Calu3 (cell line): Measurements from ENCODE around the gene MMP11. TPM values are rescaled to one million over a fixed set of nuclear protein-coding genes. Genes with fewer than 3 reads are reported as not detected.

Experiments used
- BruUV-seq: library from RNA; stranded (reverse); fragments of 400-500 nt; replicated peaks from 2 replicates; lab custom pipeline; 2021; lab: Mats Ljungman, UMichigan
- CTCF ChIA-PET: fragments of 300-600 bp; sonication (Branson Sonifier 250); formaldehyde crosslinking; loops from one replicate; lab custom pipeline; 2022; ENCODE audit warnings: antibody characterized with exemption; lab: Charles Lee
- DNase-seq: peaks from one replicate; pipeline ENCODE4 v3.0.0; 2022
- H3K27ac Mint-ChIP-seq: one replicate; pipeline ENCODE4 v1.8.0; 2022; ENCODE audit warnings: mixed read lengths; ENCODE audit not compliant: unreplicated experiment
- H3K27me3 Mint-ChIP-seq: one replicate; pipeline ENCODE4 v1.8.0; 2022; ENCODE audit warnings: mixed read lengths; ENCODE audit not compliant: unreplicated experiment
- H3K36me3 Mint-ChIP-seq: one replicate; pipeline ENCODE4 v1.8.0; 2022; ENCODE audit warnings: mild to moderate bottlenecking, moderate library complexity, mixed read lengths; ENCODE audit not compliant: insufficient read depth, unreplicated experiment
- H3K4me1 Mint-ChIP-seq: one replicate; pipeline ENCODE4 v1.8.0; 2022; ENCODE audit warnings: mild to moderate bottlenecking, low read depth, mixed read lengths; ENCODE audit not compliant: unreplicated experiment
- H3K4me3 Mint-ChIP-seq: one replicate; pipeline ENCODE4 v1.8.0; 2022; ENCODE audit warnings: mild to moderate bottlenecking, low read depth, moderate library complexity, mixed read lengths; ENCODE audit not compliant: unreplicated experiment
- H3K9me3 Mint-ChIP-seq: one replicate; pipeline ENCODE4 v1.8.0; 2022; ENCODE audit warnings: low read depth, mixed read lengths; ENCODE audit not compliant: unreplicated experiment
- intact Hi-C: fragments of 100-400 bp; cut with micrococcal nuclease; formaldehyde crosslinking; loops from one replicate; pipeline ENCODE4 v1.10.0; 2022; ENCODE audit not compliant: unreplicated experiment
- total RNA-seq: library from RNA; stranded (reverse); gene quantifications from 2 replicates; pipeline ENCODE4 v1.2.3, GENCODE V29; 2022
- TF ChIP-seq, protein P1 (sequence below): fragments of 200-600 bp; IDR thresholded peaks from one replicate; pipeline ENCODE4 v1.8.0; 2022; ENCODE audit warnings: antibody characterized with exemption; ENCODE audit not compliant: unreplicated experiment

MMP11 gene
- total RNA-seq, 1 experiment from 2014 or later, result 2.0 TPM

DNA sequence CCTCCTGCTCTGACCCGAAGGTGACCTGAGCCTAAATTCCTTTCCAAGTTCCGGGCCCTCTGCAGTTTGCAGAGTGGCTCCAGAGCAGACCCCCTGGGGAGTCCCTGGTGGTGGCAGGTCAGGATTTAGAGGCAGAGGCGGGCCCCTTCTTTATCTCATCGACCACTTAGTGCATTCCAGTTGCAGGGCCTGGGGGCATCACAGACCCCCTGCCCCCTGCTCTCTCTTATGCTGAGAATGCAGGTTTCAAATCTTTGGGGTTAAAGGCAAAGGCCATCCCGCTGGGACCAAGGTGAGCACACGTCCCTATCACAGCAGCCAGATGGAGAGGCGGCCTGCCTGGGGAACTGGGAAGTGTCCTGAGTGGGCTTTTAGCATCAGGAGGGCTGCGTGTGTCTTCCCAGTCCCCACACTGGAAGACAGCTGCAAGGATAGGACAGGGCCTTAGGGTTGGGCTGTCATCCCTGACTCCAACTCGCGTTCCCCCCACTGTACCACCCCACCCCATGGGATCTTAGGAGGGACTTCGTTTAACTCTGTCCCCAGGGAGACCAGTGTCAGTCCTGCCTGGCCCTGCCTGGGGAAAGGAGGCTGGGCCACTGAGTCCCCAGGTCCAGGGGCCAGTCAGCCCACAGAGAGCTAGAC lies 54.8 kb downstream of the MMP11 start:
- no peaks in the 10 kb centered on the region for H3K27me3 Mint-ChIP-seq
- H3K4me3 Mint-ChIP-seq, result no peak overlapping the region
- CTCF ChIA-PET, result no interaction called here
- no TSS peak for BruUV-seq
- no peaks in the 10 kb centered on the region for H3K9me3 Mint-ChIP-seq
- no peak overlapping the region for H3K27ac Mint-ChIP-seq
- DNase-seq, result no peak
- no peaks in the 10 kb centered on the region for H3K4me1 Mint-ChIP-seq
- TF ChIP-seq, protein P1, sequence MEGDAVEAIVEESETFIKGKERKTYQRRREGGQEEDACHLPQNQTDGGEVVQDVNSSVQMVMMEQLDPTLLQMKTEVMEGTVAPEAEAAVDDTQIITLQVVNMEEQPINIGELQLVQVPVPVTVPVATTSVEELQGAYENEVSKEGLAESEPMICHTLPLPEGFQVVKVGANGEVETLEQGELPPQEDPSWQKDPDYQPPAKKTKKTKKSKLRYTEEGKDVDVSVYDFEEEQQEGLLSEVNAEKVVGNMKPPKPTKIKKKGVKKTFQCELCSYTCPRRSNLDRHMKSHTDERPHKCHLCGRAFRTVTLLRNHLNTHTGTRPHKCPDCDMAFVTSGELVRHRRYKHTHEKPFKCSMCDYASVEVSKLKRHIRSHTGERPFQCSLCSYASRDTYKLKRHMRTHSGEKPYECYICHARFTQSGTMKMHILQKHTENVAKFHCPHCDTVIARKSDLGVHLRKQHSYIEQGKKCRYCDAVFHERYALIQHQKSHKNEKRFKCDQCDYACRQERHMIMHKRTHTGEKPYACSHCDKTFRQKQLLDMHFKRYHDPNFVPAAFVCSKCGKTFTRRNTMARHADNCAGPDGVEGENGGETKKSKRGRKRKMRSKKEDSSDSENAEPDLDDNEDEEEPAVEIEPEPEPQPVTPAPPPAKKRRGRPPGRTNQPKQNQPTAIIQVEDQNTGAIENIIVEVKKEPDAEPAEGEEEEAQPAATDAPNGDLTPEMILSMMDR, result no peak
- intact Hi-C loops, result no loop called here
- peaks cover 22% of the 10 kb centered on the region for H3K36me3 Mint-ChIP-seq

DNA sequence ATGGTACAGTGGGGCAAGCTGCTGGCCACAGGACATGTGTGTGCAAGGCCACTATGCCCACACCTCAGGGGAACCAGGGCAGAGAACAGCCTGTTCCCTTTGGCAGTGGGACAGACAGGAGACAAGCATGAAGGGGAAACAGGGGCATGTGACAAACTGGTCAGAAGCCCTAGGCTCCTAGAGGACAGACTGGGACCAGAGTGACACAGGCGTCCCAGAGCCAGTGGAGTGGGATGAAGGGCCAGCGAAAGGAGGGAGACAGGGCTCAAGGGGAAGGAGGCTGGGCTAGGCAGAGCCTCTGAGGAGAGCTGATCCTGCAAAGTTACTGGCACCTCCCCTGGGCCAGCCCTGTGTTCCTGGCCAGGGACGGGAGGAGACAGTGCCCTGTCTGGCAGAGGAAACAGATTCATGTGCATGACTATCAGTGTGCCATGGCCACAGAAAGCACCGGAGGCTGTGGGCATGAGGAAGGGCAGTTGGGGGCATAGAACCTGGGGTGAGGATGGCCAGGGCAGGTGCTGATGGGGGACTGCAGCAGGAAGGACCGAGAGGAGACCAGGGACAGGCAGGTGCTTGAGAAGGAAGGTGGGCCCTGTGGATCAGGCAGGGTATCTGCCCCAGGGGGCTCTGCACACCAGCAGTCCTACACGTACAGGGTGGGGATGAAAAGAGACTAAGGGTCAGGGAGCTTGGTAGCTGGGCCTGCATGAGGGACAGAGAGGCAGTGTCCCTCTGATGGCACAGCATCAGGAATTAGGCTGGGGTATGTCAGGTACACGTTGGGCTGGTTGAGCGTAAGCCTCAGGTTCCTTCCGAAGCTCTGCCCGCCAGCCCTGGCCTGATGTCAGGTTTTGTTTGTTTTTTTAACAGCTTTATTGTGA lies 56.4 kb downstream of the MMP11 start:
- Mint-ChIP-seq H3K4me1 (no peaks in the 10 kb centered on the region), H3K27ac (no peak overlapping the region), H3K27me3 (no peaks in the 10 kb centered on the region), H3K4me3 (no peak overlapping the region), H3K36me3 (peaks cover 7% of the 10 kb centered on the region), H3K9me3 (no peaks in the 10 kb centered on the region)
- intact Hi-C loops, result no loop called here
- CTCF ChIA-PET, result no interaction called here
- TF ChIP-seq, protein P1, result no peak
- BruUV-seq, result no TSS peak
- DNase-seq, result no peak

DNA sequence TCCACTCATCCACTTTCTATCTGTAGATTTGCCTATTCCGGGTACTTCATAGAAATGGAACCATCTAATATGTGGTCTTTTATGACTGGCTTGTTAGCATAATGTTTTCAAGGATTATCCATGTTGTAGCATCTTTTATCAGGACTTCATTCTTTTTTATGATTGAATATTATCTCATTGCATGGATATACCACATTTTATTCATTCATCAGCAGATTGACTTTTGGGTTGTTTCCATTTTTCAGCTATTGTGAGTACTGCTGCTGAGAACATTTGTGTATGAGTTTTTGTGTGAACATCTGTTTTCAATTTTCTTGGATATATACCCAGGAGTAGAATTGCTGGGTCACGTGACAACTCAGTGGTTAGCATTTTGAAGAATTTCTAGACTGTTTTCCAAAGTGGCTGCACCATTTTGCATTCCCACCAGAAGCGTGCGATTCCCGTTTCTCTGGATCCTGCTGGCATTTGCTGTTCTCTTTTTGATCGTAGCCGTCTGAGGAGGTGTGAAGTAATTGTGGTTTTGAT lies 57.3 kb downstream of the MMP11 start:
- intact Hi-C loops, result loop anchor here (10.0 kb wide), 1 partner anchor 45 kb away; the partner anchor contains the start of gene SMARCB1
- no peaks in the 10 kb centered on the region for H3K4me1 Mint-ChIP-seq
- no TSS peak for BruUV-seq
- TF ChIP-seq, protein P1, result no peak
- H3K27me3 Mint-ChIP-seq, result no peaks in the 10 kb centered on the region
- no peaks in the 10 kb centered on the region for H3K9me3 Mint-ChIP-seq
- H3K4me3 Mint-ChIP-seq, result no peak overlapping the region
- peaks cover 9% of the 10 kb centered on the region for H3K36me3 Mint-ChIP-seq
- CTCF ChIA-PET, result no interaction called here
- no peak for DNase-seq
- no peak overlapping the region for H3K27ac Mint-ChIP-seq

DNA sequence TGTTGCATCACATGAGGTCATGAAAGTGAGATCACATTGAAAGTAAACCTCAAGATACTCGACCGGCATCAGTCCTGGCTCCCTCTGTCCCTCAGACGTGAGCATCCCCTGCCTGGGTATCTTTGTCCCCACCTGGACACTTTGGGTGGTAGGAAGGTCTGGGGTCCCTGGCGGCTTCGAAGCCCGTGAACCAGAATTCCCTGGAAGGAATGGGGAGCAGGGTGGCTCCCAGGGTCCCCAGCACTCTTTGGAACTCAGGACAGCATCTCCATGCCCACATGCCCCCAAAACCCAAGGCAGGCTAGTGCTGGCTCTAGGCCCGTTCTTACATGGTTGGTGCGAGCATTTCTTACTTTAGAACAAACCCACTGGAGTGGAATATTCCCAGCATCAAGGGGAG lies 58.6 kb downstream of the MMP11 start:
- no TSS peak for BruUV-seq
- peaks cover 19% of the 10 kb centered on the region for H3K36me3 Mint-ChIP-seq
- CTCF ChIA-PET, result interaction anchor here (0.7 kb wide), 1 partner anchor 10 kb away, joined by 3 read pairs; no protein-coding TSS in a partner anchor
- TF ChIP-seq, protein P1, result no peak
- H3K9me3 Mint-ChIP-seq, result no peaks in the 10 kb centered on the region
- no peak for DNase-seq
- no peak overlapping the region for H3K4me3 Mint-ChIP-seq
- no peaks in the 10 kb centered on the region for H3K4me1 Mint-ChIP-seq
- intact Hi-C loops, result loop anchor here (10.0 kb wide), 1 partner anchor 46 kb away; the partner anchor contains the start of gene SMARCB1
- H3K27me3 Mint-ChIP-seq, result no peaks in the 10 kb centered on the region
- no peak overlapping the region for H3K27ac Mint-ChIP-seq
